HG02642 (cell line): ENCODE measurements around the gene MELTF.

ENCODE experiments used
- ATAC-seq: cut with Tn5 transposase; IDR thresholded peaks from one replicate; pipeline ENCODE4 v1.9.1; 2021; ENCODE audit warnings: mild to moderate bottlenecking; ENCODE audit not compliant: unreplicated experiment, poor library complexity

The MELTF gene

GRCh38 chr3:196971094-196971698 lies 58.4 kb downstream of the MELTF start:
- ATAC-seq = no peak

DNA sequence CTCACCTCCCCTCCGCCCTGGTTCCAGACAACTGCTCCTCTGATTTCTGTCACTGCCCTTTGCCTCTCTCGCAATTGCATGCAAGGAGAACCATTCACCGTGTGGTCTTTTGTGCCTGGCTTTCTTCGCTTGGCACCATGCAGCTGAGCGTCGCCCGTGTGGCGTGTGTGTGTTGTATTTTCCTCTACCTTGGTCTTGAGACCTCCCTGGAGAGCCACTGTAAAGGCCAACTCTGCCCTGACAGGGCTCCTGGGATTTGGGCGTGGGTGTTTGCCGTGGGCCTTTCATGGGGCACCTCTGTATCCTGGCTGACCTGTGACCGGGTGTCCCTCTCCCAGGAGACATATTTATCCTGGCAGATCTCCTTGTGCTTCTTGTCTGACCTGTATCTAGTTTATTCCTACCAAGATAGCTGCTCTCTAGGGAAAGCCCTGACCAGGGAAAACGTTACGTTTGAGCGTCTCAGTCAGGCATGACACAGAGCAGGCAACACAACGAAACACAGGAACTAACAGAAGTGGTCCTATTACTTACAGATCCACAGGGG lies 59.0 kb downstream of the MELTF start:
- no peak for ATAC-seq

GRCh38 chr3:196969660-196970546 lies 59.7 kb downstream of the MELTF start:
- ATAC-seq = peak; percentile 59

DNA sequence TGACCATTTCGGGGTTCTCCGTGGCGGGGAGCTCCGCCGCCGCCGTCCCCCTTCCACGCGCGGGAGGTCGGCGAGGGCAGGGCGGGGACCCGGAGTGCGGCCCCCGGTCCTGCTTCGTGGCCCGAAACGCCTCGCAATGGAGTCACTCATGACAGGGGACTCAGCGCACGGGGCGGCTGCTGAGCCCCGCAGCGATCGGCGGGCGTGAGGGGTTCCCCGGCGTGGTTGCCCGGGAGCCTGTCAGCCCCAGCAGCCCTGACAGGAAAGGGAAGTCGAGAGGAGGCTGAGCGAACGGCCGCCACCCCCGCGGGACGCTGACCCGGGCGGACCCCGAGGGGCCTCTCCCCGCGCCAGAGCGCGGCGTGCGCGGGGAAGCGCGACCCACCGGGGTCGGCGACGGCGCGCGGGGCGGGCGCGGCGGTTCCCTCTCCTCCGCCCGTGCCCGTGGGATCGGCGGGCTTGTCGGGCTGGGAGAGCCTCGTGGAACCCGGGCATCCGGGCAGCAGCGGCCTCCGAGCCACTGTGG lies 60.4 kb downstream of the MELTF start:
- peak; percentile 56 for ATAC-seq

DNA sequence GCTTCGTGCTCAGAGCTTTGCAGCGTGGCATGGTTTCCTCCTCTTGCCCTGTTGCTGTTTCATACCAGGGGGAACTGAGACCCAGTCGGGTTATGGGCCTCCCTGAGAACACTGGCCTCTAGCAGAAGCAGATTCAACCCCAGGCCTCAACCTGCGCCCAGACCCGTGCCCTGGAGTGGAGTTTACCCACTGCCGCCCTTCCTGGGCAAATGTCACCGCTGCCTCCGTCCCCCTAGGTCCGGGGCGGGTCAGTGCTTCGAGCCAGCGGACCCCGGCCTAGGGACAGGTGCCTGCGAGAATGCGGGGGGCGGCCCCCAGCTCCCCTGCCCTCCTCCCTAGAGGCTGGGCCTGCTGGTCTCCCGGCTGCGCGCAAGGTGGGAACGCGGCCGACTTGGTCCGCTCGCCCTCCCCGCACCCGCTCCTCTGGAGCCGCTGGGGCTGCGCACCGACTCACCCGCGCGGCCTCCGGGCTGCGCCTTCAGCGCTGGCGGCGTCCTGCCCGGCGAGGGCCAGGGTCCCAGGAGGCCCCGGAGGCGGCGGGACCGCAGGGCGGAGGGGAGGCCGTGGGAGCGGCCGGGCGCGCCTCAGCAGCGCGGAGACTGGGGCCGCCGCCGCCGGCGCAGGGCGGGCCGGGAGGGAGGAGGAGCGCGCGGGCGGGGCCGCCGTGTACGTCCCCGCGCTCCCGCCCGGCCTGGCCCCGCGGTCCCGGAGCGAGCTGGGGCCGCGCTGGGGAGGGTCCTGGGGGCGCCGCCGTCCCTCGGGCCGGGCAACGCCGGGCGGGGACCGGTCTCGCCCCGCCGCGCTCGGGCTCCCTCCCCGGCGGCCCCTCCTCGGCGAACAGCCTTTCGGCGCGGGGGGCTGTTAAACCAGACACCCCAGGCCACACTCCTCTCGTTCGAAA lies 61.1 kb downstream of the MELTF start, which contains the start of gene PIGZ:
PIGZ (minus strand) TSS at position 601 of the 901 bp plus-strand sequence. CDS start 16,802 bp downstream, outside the sequence.
- ATAC-seq = peak; percentile 60

GRCh38 chr3:196967412-196968232 lies 62.0 kb downstream of the MELTF start:
- no peak for ATAC-seq

DNA sequence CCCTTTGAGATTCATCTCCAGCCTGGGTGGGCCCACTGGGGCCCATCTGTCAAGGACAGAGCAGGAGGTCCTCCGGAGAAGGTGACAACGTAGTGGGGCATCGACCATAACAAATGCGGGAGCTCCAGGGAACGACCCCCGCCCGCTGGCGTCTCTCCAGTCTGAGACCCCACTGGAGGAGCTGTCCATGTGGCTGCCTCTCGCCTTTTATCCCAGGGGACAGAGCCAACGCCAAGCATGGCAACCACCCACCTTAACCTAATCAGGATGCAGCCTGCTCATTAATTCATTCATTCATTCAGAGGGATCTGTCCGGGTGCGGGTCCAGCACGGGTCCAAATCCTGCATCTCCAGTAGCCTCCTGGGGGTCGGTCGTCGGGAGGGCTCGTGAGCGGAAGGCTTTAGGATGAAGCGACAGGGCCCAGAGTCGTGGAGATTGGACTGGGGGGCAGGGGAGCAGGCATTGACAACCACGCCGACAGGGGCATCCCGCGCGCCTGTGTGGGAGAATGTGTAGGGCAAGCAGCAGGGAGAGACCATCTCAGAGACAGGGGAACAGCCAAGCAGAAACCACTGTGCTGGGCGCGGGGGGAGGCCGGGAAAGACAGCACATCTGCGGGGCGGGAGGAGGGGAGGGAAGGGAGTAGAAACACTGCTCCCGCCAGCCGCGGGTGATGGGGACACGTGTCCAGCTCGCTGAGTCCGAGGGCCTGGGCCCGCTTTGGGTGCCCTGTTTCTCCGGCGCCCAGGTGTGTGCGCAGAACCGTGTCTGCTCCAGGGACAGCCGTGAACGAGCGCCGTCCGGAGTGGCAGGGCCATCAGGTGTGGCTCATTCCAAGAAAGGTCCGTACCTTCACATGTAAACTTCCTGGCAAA lies 62.9 kb downstream of the MELTF start:
- no peak for ATAC-seq

GRCh38 chr3:196965804-196966173 lies 63.8 kb downstream of the MELTF start:
- no peak for ATAC-seq

GRCh38 chr3:196965112-196965803 lies 64.4 kb downstream of the MELTF start:
- no peak for ATAC-seq

- no peak for ATAC-seq
Observed at GRCh38 chr3:196963631-196963953, 66.0 kb downstream of the MELTF start.

GRCh38 chr3:196962930-196963630 lies 66.5 kb downstream of the MELTF start:
- no peak for ATAC-seq

DNA sequence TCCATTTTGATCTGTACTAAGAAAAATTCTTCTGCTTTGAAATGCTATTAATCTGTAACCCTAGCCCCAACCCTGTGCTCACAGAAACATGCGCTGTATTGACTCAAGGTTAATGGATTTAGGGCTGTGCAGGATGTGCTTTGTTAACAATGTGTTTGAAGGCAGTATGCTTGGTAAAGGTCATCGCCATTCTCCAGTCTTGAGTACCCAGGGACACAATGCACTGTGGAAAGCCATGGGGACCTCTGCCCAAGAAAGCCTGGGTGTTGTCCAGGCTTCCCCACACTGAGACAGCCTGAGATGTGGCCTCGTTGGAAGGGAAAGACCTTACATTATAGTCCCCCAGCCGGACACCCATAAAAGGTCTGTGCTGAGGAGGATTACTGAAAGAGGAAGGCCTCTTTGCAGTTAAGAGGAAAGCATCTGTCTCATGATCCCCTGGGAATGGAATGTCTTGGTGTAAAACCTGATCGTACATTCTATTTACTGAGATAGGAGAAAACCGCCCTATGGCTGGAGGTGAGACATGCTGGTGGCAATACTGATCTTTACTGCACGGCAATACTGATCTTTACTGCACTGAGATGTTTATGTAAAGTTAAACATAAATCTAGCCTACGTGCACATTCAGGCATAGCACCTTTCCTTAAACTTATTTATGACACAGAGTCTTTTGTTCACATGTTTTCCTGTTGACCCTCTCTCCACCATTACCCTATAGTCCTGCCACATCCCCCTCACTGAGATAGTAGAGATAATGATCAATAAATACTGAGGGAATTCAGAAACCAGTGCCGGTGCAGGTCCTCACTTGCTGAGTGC lies 67.3 kb downstream of the MELTF start:
- ATAC-seq = no peak

DNA sequence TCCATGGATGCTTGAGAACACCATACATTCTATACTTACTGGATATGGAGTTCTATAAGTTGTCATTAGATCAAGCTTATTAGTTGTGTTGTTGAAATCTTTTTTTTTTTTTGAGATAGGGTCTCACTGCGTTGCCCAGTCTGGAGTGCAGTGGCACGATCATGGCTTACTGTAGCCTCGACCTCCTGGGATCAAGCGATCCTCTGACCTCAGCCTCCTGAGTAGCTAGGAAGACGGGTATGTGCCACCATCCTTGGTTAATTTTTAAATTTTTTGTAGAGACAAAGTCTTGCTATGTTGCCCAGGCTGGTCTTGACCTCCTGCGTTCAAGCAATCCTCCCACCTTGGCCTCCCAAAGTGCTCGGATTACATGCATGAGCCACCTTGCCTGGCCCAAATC lies 74.8 kb downstream of the MELTF start:
- ATAC-seq = no peak
